GM13977 (cell line): ENCODE data around the gene TUBB2A.
"Not testable (repeated sequence)": the region's sequence is repeated elsewhere in the genome, so short reads cannot be mapped to it uniquely, and the experiment has no call there.

Experiments used
- DNase-seq: peaks from one replicate; pipeline ENCODE4 v3.0.0; 2012; ENCODE audit warnings: low spot score
- CTCF ChIP-seq: IDR thresholded peaks from 2 replicates; pipeline ENCODE4 v1.5.1; 2012; ENCODE audit warnings: mild to moderate bottlenecking, control low read depth; ENCODE audit not compliant: insufficient read depth; ENCODE audit errors: extremely low read depth, missing control alignments
- in situ Hi-C: fragments of 300-500 bp; cut with MboI; formaldehyde crosslinking; loops from one replicate; pipeline ENCODE4 v1.12.0; 2022; ENCODE audit warnings: low sequenced_read_pairs, low pct_unique_long_range_greater_than_20kb, mixed read lengths, inconsistent platforms; ENCODE audit not compliant: unreplicated experiment

The TUBB2A gene

GRCh38 chr6:3165631-3166534 is 8.5 kb upstream of the TUBB2A start:
- no peak for DNase-seq
- in situ Hi-C loops = no loop called here
- TF ChIP-seq CTCF = no peak

- TF ChIP-seq CTCF = no peak
- in situ Hi-C loops = no loop called here
- DNase-seq = no peak
Observed at GRCh38 chr6:3164388-3164787, 7.0 kb upstream of the TUBB2A start.

GRCh38 chr6:3163248-3163594 is 5.9 kb upstream of the TUBB2A start:
- no peak for DNase-seq

GRCh38 chr6:3162565-3163247 is 5.4 kb upstream of the TUBB2A start:
- in situ Hi-C loops = no loop called here
- DNase-seq = peak; percentile 92
- TF ChIP-seq CTCF = peak; percentile 22

More at GRCh38 chr6:3163248-3163594, 5.9 kb upstream of the TUBB2A start:
- in situ Hi-C loops = no loop called here
- peak; percentile 9 for TF ChIP-seq CTCF

- DNase-seq = no peak
- in situ Hi-C loops = no loop called here
- TF ChIP-seq CTCF = no peak
Observed at GRCh38 chr6:3162067-3162497, 4.7 kb upstream of the TUBB2A start.

GRCh38 chr6:3159805-3160781 is 2.7 kb upstream of the TUBB2A start:
- TF ChIP-seq CTCF = no peak
- DNase-seq = no peak
- in situ Hi-C loops = no loop called here

- peak; percentile 52 for DNase-seq
- in situ Hi-C loops = not testable (repeated sequence)
Observed at GRCh38 chr6:3156184-3157130, 887 bp downstream of the TUBB2A start.

- DNase-seq, in situ Hi-C loops: not testable (repeated sequence)
Observed at GRCh38 chr6:3155416-3155815, 1.9 kb downstream of the TUBB2A start.
